GM12891 (cell line): ENCODE measurements around the gene SEC61A2.
"Not testable (repeated sequence)": the region's sequence is repeated elsewhere in the genome, so short reads cannot be mapped to it uniquely, and the experiment has no call there.

Source experiments
- DNase-seq: peaks from one replicate; pipeline ENCODE4 v3.0.0; 2011; ENCODE audit warnings: low spot score; ENCODE audit not compliant: insufficient read length
- FAIRE-seq: peaks from 2 replicates; lab custom pipeline; 2011; peaks lifted over from hg19 to GRCh38; lab: Jason Lieb, UNC
- PAX5 ChIP-seq: IDR thresholded peaks from 2 replicates; pipeline ENCODE4 v1.6.1; 2011; ENCODE audit warnings: low read length, moderate library complexity, mild to moderate bottlenecking; ENCODE audit not compliant: insufficient read depth, severe bottlenecking
- POLR2A ChIP-seq: IDR thresholded peaks from 2 replicates; pipeline ENCODE4 v1.6.1; 2011; ENCODE audit warnings: low read depth, low read length, control low read depth
- POLR2AphosphoS5 ChIP-seq: IDR thresholded peaks from 2 replicates; pipeline ENCODE4 v1.6.1; 2011; ENCODE audit warnings: low read depth, low read length, control low read depth
- POU2F2 ChIP-seq: IDR thresholded peaks from 2 replicates; pipeline ENCODE4 v1.6.1; 2011; ENCODE audit warnings: low read depth, mild to moderate bottlenecking, control low read depth, low read length, moderate library complexity
- SPI1 ChIP-seq: IDR thresholded peaks from 2 replicates; pipeline ENCODE4 v1.6.1; 2011; ENCODE audit warnings: low read depth, low read length, control low read depth
- TAF1 ChIP-seq: IDR thresholded peaks from 2 replicates; pipeline ENCODE4 v1.6.1; 2011; ENCODE audit warnings: low read depth, low read length, control low read depth

Gene SEC61A2

GRCh38 chr10:12154516-12154915, 25.0 kb downstream of the SEC61A2 start:
- TF ChIP-seq POLR2A, result no peak
- no peak for TF ChIP-seq POU2F2
- no peak for TF ChIP-seq PAX5
- no peak for TF ChIP-seq SPI1
- TF ChIP-seq TAF1, result no peak
- TF ChIP-seq POLR2AphosphoS5, result no peak
- DNase-seq, result no peak
- no peak for FAIRE-seq

- no peak for DNase-seq
- TF ChIP-seq POU2F2 (no peak), SPI1 (no peak), POLR2AphosphoS5 (no peak), PAX5 (no peak), TAF1 (no peak), POLR2A (no peak)
- no peak for FAIRE-seq
Measured at GRCh38 chr10:12156367-12157123, 27.1 kb downstream of the SEC61A2 start.

- no peak for FAIRE-seq
- DNase-seq, result no peak
- no peak for TF ChIP-seq PAX5
- no peak for TF ChIP-seq POU2F2
- no peak for TF ChIP-seq TAF1
- no peak for TF ChIP-seq POLR2AphosphoS5
- TF ChIP-seq SPI1, result no peak
- TF ChIP-seq POLR2A, result no peak
Measured at GRCh38 chr10:12158111-12158510, 28.6 kb downstream of the SEC61A2 start.

- FAIRE-seq (no peak), DNase-seq (no peak)
- TF ChIP-seq POLR2A (no peak), TAF1 (no peak), POLR2AphosphoS5 (no peak), SPI1 (no peak), POU2F2 (no peak), PAX5 (no peak)
Measured at GRCh38 chr10:12160664-12161063, 31.2 kb downstream of the SEC61A2 start.

GRCh38 chr10:12162927-12163326, 33.5 kb downstream of the SEC61A2 start:
- no peak for DNase-seq
- FAIRE-seq, result no peak
- TF ChIP-seq POLR2A, result no peak
- TF ChIP-seq POLR2AphosphoS5, result no peak
- TF ChIP-seq PAX5, result no peak
- TF ChIP-seq SPI1, result no peak
- TF ChIP-seq TAF1, result no peak
- TF ChIP-seq POU2F2, result no peak

GRCh38 chr10:12164085-12164484, 34.6 kb downstream of the SEC61A2 start:
- FAIRE-seq (no peak), DNase-seq (no peak)
- TF ChIP-seq TAF1 (no peak), POLR2A (no peak), POLR2AphosphoS5 (no peak), PAX5 (no peak), POU2F2 (no peak), SPI1 (no peak)

- DNase-seq, result no peak
- TF ChIP-seq SPI1, result no peak
- no peak for TF ChIP-seq POLR2A
- no peak for TF ChIP-seq TAF1
- no peak for TF ChIP-seq POU2F2
- no peak for TF ChIP-seq PAX5
- TF ChIP-seq POLR2AphosphoS5, result no peak
- FAIRE-seq, result no peak
Measured at GRCh38 chr10:12165036-12165435, 35.6 kb downstream of the SEC61A2 start.

GRCh38 chr10:12165999-12166775, 36.7 kb downstream of the SEC61A2 start:
- TF ChIP-seq PAX5, result no peak
- no peak for TF ChIP-seq TAF1
- TF ChIP-seq POU2F2, result no peak
- TF ChIP-seq SPI1, result no peak
- no peak for TF ChIP-seq POLR2AphosphoS5
- TF ChIP-seq POLR2A, result no peak
- DNase-seq (no peak), FAIRE-seq (no peak)

- FAIRE-seq, DNase-seq: not testable (repeated sequence)
Measured at GRCh38 chr10:12171512-12171911, 42.0 kb downstream of the SEC61A2 start.
